ENCODE measurements around the gene ITSN1. TPM values are rescaled to one million over a fixed set of nuclear protein-coding genes. Genes with fewer than 3 reads are reported as not detected.
"Not testable (repeated sequence)": the region's sequence is repeated elsewhere in the genome, so short reads cannot be mapped to it uniquely, and the experiment has no call there.

ITSN1 gene
- total and polyA plus RNA-seq, 5 donors: 32.8 to 83.6 (median 64.4) TPM

DNA sequence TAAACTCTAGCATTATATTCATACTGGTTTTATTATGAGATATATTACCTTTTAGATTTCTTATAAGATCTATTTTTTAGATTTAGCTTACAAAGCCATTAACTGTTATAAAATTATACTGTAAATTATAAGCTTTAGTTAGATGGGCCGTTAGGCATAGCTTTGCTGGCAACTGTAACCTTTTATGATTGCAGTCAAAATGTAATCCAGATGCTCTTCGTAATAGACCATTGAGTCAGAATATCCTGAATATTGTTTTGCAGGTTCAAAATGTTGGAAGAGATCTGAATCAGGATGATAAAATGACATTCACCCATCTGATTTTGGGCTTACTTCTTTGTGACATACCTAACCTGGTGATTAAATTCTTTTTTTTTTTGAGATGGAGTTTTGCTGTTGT is 20.9 kb downstream of the ITSN1 start:
- Histone ChIP-seq H3K9me3 (ENCODE audit: control insufficient read depth, low read length) (no peaks in the 10 kb centered on the region), H3K4me3 (ENCODE audit: low read length) (no peak overlapping the region), H3K4me1 (ENCODE audit: control insufficient read depth, insufficient read depth, low read length) (peaks cover 17% of the 10 kb centered on the region), H3K27me3 (ENCODE audit: control insufficient read depth, insufficient read depth) (no peaks in the 10 kb centered on the region), H3K27ac (ENCODE audit: low read length) (no peak overlapping the region)
- intact Hi-C loops (cut with DNase I): no loop called here
- DNase-seq (no peak), ATAC-seq (no peak)
- WGBS: 85% methylated on average over 2 of the region's 2 CpGs

DNA sequence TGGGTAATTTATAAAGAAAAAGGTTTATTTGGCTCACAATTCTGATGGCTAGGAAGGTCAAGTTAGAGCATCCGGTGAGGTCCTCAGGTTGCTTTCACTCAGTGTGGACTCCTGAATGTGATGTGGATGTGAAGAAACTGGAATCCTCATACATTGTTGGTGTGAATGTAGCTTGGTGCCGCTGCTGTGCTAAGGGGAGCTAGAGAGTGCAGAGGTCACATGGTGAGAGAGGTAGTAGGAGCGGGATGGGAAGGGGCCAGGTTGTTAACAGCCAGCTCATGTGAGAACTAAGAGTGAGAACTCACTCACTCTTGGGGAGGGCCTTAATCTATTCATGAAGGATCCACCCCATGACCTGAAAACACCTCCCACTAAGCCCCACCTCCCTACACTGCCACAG is 21.8 kb downstream of the ITSN1 start:
- no peak for DNase-seq
- no peaks in the 10 kb centered on the region for H3K9me3 ChIP-seq (ENCODE audit: control insufficient read depth, low read length)
- H3K27me3 ChIP-seq (ENCODE audit: control insufficient read depth, insufficient read depth): no peaks in the 10 kb centered on the region
- no peak overlapping the region for H3K27ac ChIP-seq (ENCODE audit: low read length)
- no peak for ATAC-seq
- H3K4me1 ChIP-seq (ENCODE audit: control insufficient read depth, insufficient read depth, low read length): peaks cover 16% of the 10 kb centered on the region
- no peak overlapping the region for H3K4me3 ChIP-seq (ENCODE audit: low read length)
- intact Hi-C loops (cut with DNase I): no loop called here
- 96% methylated on average over 3 of the region's 3 CpGs for WGBS

DNA sequence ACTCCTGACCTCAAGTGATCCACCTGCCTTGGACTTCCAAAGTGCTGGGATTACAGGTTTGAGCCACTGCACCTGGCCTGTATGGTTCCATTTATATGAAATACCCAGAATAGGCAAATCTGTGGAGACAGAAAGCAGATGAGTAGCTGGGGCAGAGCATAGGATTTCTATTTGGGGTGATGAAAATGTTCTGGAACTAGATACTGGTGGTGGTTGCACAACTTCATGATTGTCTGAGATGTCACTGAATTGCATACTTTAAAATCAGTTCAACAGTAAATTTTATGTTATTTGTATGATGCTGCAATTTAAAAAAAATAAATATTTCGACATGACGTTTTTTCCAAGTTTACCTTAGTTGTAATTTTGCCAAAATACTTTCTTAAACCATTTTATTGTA is 23.9 kb downstream of the ITSN1 start:
- Histone ChIP-seq H3K9me3 (ENCODE audit: control insufficient read depth, low read length) (no peaks in the 10 kb centered on the region), H3K4me3 (ENCODE audit: low read length) (no peak overlapping the region), H3K4me1 (ENCODE audit: control insufficient read depth, insufficient read depth, low read length) (peaks cover 9% of the 10 kb centered on the region), H3K27me3 (ENCODE audit: control insufficient read depth, insufficient read depth) (no peaks in the 10 kb centered on the region), H3K27ac (ENCODE audit: low read length) (no peak overlapping the region)
- ATAC-seq (no peak), DNase-seq (no peak)
- intact Hi-C loops (cut with DNase I): no loop called here
- 81% methylated on average over 2 of the region's 2 CpGs for WGBS

DNA sequence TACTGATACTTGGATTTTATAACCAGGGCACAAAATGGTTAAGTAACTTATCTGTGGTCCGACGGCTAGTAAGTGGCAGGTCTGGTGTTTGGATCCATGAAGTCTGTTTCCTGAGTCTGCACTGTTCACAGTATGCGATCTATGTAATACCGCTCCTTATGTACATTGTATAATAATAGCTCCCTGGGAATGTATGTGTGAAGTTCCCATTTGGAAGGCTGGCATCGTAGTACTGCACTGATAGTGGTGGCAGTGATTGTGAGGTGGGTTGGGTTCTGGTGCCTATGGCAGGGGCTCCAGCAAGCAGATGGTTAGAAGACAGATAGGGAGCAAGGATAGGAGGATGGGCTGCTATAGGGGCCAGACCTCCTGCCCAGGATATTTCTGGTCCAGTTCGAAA is 25.3 kb downstream of the ITSN1 start:
- no peak overlapping the region for H3K27ac ChIP-seq (ENCODE audit: low read length)
- ATAC-seq (peak in 1 of 2 donors; percentile 15), DNase-seq (no peak)
- H3K9me3 ChIP-seq (ENCODE audit: control insufficient read depth, low read length): no peaks in the 10 kb centered on the region
- intact Hi-C loops (cut with DNase I): no loop called here
- 43% methylated on average over 6 of the region's 6 CpGs for WGBS
- H3K27me3 ChIP-seq (ENCODE audit: control insufficient read depth, insufficient read depth): no peaks in the 10 kb centered on the region
- H3K4me3 ChIP-seq (ENCODE audit: low read length): no peak overlapping the region
- peaks cover 7% of the 10 kb centered on the region for H3K4me1 ChIP-seq (ENCODE audit: control insufficient read depth, insufficient read depth, low read length)

DNA sequence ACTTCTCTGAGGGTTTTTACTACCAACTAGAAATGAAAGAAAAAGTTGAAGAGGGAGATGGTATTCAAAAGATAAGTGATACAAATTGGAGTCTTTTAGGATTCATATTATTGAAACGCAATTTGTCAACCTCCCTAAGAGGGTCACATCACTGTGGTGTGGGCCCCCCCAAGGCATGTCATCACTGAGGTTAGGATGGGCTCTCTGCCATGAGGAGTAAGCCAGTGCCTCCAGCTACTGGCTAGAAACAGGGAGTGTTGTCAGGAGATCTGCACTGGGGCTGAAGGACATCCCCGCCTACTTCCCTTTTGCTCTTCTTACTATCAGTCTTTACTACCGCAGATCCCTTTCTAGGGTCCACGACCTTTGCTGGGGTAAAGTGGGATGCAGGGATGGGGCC is 25.9 kb downstream of the ITSN1 start:
- Histone ChIP-seq H3K27me3 (ENCODE audit: control insufficient read depth, insufficient read depth) (no peaks in the 10 kb centered on the region), H3K4me1 (ENCODE audit: control insufficient read depth, insufficient read depth, low read length) (peaks cover 7% of the 10 kb centered on the region), H3K27ac (ENCODE audit: low read length) (no peak overlapping the region), H3K9me3 (ENCODE audit: control insufficient read depth, low read length) (no peaks in the 10 kb centered on the region), H3K4me3 (ENCODE audit: low read length) (no peak overlapping the region)
- ATAC-seq (peak in 1 of 2 donors; percentile 64), DNase-seq (peak in 1 of 3 donors; percentile 29)
- intact Hi-C loops (cut with DNase I): no loop called here
- WGBS: 36% methylated on average over 4 of the region's 4 CpGs

DNA sequence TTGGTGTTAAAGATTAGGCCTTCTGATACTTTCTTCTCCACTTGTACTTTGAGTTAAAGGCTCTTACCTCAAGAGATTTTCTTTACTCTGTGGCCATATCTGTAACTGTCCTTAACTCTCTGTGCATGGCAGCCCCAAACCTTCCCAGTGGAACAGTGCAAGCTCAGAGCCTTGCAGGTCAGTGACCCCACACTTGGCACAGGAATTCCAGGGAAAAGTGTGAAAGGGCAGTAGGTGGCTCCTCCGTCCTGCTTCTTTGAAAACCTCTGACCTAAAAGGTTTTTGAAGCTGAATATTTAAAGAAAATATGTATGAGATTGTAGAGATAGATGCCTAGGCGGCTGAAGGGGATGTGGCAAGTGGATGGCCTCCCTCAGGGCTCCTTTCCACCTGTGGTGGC is 26.3 kb downstream of the ITSN1 start:
- H3K27me3 ChIP-seq (ENCODE audit: control insufficient read depth, insufficient read depth): no peaks in the 10 kb centered on the region
- 86% methylated on average over 2 of the region's 2 CpGs for WGBS

DNA sequence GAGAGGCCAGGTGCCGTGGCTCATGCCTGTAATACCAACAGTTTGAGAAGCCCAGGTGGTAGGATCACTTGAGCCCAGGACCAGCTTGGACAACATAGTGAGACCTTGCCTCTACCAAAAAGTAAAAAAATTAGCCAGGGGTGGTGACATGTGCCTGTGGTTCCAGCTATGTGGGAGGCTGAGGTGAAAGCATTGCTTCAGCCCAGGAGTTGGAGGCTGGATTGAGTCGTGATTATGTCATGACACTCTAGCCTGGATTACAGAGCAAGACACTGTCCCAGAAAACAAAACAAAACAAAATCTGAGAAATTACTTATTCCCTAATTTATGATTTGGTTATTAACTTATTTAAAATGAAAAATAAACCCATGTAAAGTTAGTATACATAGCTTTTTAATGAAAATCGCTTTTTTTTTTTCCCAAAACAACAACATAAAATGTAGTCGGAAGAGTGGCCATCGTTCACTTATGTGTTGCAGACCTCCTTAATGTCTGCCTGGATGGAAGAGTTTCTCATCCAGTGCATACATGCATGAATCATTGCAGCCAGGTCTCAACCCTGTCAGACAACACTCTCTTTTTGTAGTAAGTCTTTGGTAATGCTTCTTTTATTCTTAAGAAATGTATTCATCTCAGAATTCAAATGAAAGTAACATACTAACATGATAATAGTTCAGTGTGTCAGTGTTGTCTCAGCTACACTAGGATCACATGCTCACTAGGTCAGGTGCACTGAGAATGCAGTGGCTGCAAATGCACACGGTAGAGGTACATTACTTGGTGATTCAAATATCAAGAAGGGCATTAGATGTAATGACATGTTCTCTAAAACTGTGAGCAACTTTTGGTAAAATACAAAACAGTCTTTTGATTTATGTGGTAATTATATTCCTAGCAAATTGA is 28.0 kb downstream of the ITSN1 start:
- H3K27me3 ChIP-seq (ENCODE audit: control insufficient read depth, insufficient read depth): no peaks in the 10 kb centered on the region
- ATAC-seq (no peak), DNase-seq (no peak)
- no peak overlapping the region for H3K4me3 ChIP-seq (ENCODE audit: low read length)
- H3K4me1 ChIP-seq (ENCODE audit: control insufficient read depth, insufficient read depth, low read length): peaks cover 10% of the 10 kb centered on the region
- H3K27ac ChIP-seq (ENCODE audit: low read length): no peak overlapping the region
- intact Hi-C loops (cut with DNase I): no loop called here
- WGBS: 86% methylated on average over 6 of the region's 6 CpGs
- no peaks in the 10 kb centered on the region for H3K9me3 ChIP-seq (ENCODE audit: control insufficient read depth, low read length)

More for the DNA sequence above, 26.3 kb downstream of the ITSN1 start:
- peak; percentile 19 to 34 for ATAC-seq
- H3K4me3 ChIP-seq (ENCODE audit: low read length): no peak overlapping the region
- no peak for DNase-seq
- peaks cover 8% of the 10 kb centered on the region for H3K4me1 ChIP-seq (ENCODE audit: control insufficient read depth, insufficient read depth, low read length)
- H3K9me3 ChIP-seq (ENCODE audit: control insufficient read depth, low read length): no peaks in the 10 kb centered on the region
- intact Hi-C loops (cut with DNase I): no loop called here
- no peak overlapping the region for H3K27ac ChIP-seq (ENCODE audit: low read length)

DNA sequence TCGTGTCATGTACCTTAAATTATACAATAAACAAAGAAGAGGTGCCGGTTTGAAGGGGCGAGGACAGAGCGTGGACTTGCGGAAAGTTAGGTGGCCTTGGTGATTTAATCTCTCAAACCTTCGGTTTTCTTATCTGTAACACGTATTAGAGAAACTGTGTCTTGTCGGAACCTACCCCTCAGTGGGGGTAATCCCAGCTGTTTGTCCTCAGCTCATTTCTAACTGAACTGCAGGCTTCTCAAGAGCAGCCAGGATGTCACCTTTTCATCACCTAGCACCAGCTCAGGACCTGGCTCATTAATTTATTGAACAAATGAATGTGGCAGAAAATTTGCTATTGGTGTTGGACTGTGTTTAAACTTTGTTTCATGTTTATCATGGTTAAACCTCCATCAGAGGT is 31.2 kb downstream of the ITSN1 start:
- no peaks in the 10 kb centered on the region for H3K9me3 ChIP-seq (ENCODE audit: control insufficient read depth, low read length)
- no peak overlapping the region for H3K27ac ChIP-seq (ENCODE audit: low read length)
- 82% methylated on average over 8 of the region's 8 CpGs for WGBS
- peaks cover 3% of the 10 kb centered on the region for H3K4me1 ChIP-seq (ENCODE audit: control insufficient read depth, insufficient read depth, low read length)
- H3K4me3 ChIP-seq (ENCODE audit: low read length): no peak overlapping the region
- no peak for ATAC-seq
- DNase-seq: no peak
- no peaks in the 10 kb centered on the region for H3K27me3 ChIP-seq (ENCODE audit: control insufficient read depth, insufficient read depth)
- intact Hi-C loops (cut with DNase I): no loop called here

DNA sequence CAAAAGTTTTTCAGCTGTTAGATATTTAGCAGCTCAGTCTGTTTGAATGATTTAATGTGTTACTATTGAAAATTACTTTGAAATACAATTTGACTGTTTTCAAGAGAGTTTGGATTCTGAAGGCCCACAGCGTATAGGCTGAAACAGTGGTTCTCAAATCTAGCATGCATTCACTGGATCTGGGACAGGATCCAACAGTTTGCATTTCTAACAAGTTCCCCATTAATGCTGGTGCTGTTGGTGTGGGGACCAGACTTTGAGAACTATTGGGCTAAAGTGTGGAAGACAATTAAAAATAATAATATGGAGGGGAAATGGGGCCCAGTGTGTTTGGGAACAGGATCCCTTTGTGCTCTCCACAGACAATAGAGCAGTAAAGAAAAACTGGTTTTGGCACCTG is 31.9 kb downstream of the ITSN1 start:
- intact Hi-C loops (cut with DNase I): no loop called here
- ATAC-seq: no peak
- Histone ChIP-seq H3K4me3 (ENCODE audit: low read length) (no peak overlapping the region), H3K27me3 (ENCODE audit: control insufficient read depth, insufficient read depth) (no peaks in the 10 kb centered on the region), H3K9me3 (ENCODE audit: control insufficient read depth, low read length) (no peaks in the 10 kb centered on the region), H3K27ac (ENCODE audit: low read length) (no peak overlapping the region), H3K4me1 (ENCODE audit: control insufficient read depth, insufficient read depth, low read length) (peaks cover 3% of the 10 kb centered on the region)
- 73% methylated on average over 1 of the region's 1 CpG for WGBS
- DNase-seq: no peak

DNA sequence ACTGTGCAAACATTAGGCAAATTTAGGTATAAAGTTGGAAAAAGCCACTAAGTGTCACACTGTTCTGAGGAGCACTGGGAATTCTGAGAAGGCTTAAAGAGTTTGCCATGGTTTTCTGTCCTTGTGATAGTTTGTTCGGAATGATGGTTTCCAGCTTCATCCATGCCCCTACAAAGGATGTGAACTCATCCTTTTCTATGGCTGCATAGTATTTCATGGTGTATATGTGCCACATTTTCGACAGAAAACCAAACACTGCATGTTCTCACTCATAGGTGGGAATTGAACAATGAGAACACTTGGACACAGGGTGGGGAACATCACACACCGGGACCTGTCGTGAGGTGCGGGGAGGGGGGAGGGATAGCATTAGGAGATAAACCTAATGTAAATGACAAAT is 34.4 kb downstream of the ITSN1 start:
- intact Hi-C loops (cut with DNase I); ATAC-seq; H3K27ac ChIP-seq (ENCODE audit: low read length); H3K4me3 ChIP-seq (ENCODE audit: low read length); H3K4me1 ChIP-seq (ENCODE audit: control insufficient read depth, insufficient read depth, low read length); H3K27me3 ChIP-seq (ENCODE audit: control insufficient read depth, insufficient read depth); DNase-seq; H3K9me3 ChIP-seq (ENCODE audit: control insufficient read depth, low read length): not testable (repeated sequence)
- 98% methylated on average over 5 of the region's 5 CpGs for WGBS

DNA sequence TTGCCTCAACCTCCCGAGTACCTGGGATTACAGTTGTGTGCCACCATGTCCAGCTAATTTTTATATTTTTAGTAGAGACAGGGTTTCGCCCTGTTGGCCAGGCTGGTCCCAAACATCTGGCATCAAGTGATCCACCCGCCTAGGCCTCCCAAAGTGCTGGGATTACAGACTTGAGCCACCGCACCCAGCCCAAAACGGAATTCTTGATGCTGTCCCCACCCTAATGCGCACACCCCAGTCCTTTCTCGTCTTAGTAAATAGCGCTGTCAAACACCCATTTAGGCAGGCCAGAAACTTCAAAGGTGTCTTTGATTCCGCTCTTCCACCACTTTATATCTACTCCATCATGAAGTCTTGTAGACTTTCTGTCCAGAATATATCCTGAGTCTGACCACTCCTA is 35.1 kb downstream of the ITSN1 start:
- ATAC-seq (no peak), DNase-seq (peak in 1 of 3 donors; percentile 14)
- no peak overlapping the region for H3K4me3 ChIP-seq (ENCODE audit: low read length)
- H3K27ac ChIP-seq (ENCODE audit: low read length): no peak overlapping the region
- H3K27me3 ChIP-seq (ENCODE audit: control insufficient read depth, insufficient read depth): no peaks in the 10 kb centered on the region
- H3K9me3 ChIP-seq (ENCODE audit: control insufficient read depth, low read length): no peaks in the 10 kb centered on the region
- H3K4me1 ChIP-seq (ENCODE audit: control insufficient read depth, insufficient read depth, low read length): peaks cover 3% of the 10 kb centered on the region
- intact Hi-C loops (cut with DNase I): no loop called here
- WGBS: 97% methylated on average over 9 of the region's 9 CpGs

Measured in right cardiac atrium (tissue), 5 donors.